Measurements from ENCODE around the gene CHD1L. TPM values are rescaled to one million over a fixed set of nuclear protein-coding genes. Genes with fewer than 3 reads are reported as not detected.

Gene CHD1L
- polyA plus RNA-seq, 2 donors = 11.4 to 11.5 TPM

DNA sequence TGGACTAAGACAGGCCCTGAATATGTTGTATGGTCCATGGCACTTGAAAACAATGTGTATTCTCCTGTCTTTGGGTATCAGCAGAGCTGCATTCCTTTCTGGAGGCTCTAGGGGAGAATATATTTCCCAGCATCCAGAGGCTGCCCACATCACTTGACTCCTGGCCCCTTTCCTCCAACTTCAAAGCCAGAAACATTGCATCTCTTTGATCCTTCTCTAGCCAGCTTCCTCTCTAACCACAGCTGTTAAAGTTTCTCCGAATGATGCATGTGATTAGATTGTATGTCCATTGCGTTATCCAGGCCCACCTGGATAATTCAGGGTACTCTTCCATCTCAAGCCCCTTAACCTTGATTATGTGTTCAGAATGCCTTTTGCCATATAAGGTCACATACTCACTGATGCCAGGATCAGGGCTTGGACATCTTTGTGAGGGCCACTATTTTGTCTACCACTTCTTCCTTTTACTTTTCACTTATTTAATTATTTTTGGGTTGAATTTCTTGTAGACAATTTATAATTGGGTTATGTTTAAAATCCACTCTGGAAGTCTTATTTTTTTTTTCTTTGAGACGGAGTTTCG lies 5.3 kb downstream of the CHD1L start:
- 91 to 94% methylated on average over 4 of the region's 4 CpGs for WGBS, 2 donors
- Histone ChIP-seq H3K27ac (ENCODE audit: low read depth in 2 of 2, low read length in 1 of 2) (no peak overlapping the region), H3K4me3 (ENCODE audit: low read depth in 1 of 2, low read length in 2 of 2) (no peak overlapping the region)

DNA sequence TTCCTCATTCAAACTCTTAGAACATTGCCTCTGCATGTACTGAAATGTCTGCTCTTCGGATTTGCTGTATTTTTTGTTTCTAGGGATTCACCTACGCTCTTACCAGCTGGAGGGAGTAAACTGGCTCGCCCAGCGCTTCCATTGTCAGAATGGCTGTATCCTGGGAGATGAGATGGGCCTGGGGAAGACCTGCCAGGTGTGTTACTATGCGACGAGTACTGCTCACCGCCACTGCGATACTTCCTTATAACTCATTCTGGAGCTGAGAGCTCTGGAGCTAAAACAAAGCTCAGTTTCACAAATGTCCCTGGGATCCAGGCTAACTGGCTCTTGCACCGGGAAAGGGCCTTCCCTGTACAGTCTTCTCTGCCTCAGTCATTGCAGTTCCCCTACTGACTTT lies 10.1 kb downstream of the CHD1L start:
- no peaks in the 10 kb centered on the region for H3K27me3 ChIP-seq (ENCODE audit: control insufficient read depth in 1 of 2, insufficient read depth in 2 of 2, low read length in 2 of 2)
- H3K36me3 ChIP-seq (ENCODE audit: control insufficient read depth in 2 of 2, insufficient read depth in 2 of 2, low read length in 1 of 2) = no peaks in the 10 kb centered on the region
- H3K9me3 ChIP-seq (ENCODE audit: control insufficient read depth in 2 of 2, insufficient read depth in 1 of 2, low read depth in 1 of 2, low read length in 1 of 2) = no peaks in the 10 kb centered on the region
- H3K27ac ChIP-seq (ENCODE audit: low read depth in 2 of 2, low read length in 1 of 2) = no peak overlapping the region
- H3K4me1 ChIP-seq (ENCODE audit: control insufficient read depth in 2 of 2, insufficient read depth in 2 of 2, low read length in 1 of 2) = no peaks in the 10 kb centered on the region
- 80 to 84% methylated on average over 9 of the region's 9 CpGs for WGBS, 2 donors
- H3K4me3 ChIP-seq (ENCODE audit: low read depth in 1 of 2, low read length in 2 of 2) = no peak overlapping the region

More for the DNA sequence above, 5.3 kb downstream of the CHD1L start:
- H3K9me3 ChIP-seq (ENCODE audit: control insufficient read depth in 2 of 2, insufficient read depth in 1 of 2, low read depth in 1 of 2, low read length in 1 of 2) = no peaks in the 10 kb centered on the region
- H3K36me3 ChIP-seq (ENCODE audit: control insufficient read depth in 2 of 2, insufficient read depth in 2 of 2, low read length in 1 of 2) = no peaks in the 10 kb centered on the region
- no peaks in the 10 kb centered on the region for H3K4me1 ChIP-seq (ENCODE audit: control insufficient read depth in 2 of 2, insufficient read depth in 2 of 2, low read length in 1 of 2)
- H3K27me3 ChIP-seq (ENCODE audit: control insufficient read depth in 1 of 2, insufficient read depth in 2 of 2, low read length in 2 of 2) = no peaks in the 10 kb centered on the region

DNA sequence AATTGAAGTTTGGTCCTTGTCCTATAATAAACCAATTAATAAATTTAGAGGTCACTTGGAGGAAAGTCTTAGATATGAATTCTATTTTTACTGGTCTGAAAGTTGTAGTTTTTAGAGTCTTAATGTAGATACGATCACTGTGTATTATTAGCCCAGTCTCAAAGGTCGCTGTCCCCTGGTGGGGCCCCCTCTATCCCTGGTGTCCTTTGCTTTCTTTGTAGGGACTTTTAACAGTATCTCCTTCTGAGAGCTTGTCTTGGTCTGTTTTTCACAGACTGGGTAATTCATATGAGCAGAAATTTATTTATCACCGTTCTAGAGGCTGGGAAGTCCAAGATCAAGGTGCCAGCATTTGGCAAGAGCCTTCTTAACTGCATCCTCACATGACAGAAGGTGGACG lies 18.5 kb downstream of the CHD1L start:
- Histone ChIP-seq H3K27ac (ENCODE audit: low read depth in 2 of 2, low read length in 1 of 2) (no peak overlapping the region), H3K9me3 (ENCODE audit: control insufficient read depth in 2 of 2, insufficient read depth in 1 of 2, low read depth in 1 of 2, low read length in 1 of 2) (no peaks in the 10 kb centered on the region), H3K4me3 (ENCODE audit: low read depth in 1 of 2, low read length in 2 of 2) (no peak overlapping the region), H3K36me3 (ENCODE audit: control insufficient read depth in 2 of 2, insufficient read depth in 2 of 2, low read length in 1 of 2) (peaks cover 2 to 5% of the 10 kb centered on the region in 2 donors), H3K4me1 (ENCODE audit: control insufficient read depth in 2 of 2, insufficient read depth in 2 of 2, low read length in 1 of 2) (no peaks in the 10 kb centered on the region), H3K27me3 (ENCODE audit: control insufficient read depth in 1 of 2, insufficient read depth in 2 of 2, low read length in 2 of 2) (no peaks in the 10 kb centered on the region)
- 96 to 97% methylated on average over 4 of the region's 4 CpGs for WGBS, 2 donors

DNA sequence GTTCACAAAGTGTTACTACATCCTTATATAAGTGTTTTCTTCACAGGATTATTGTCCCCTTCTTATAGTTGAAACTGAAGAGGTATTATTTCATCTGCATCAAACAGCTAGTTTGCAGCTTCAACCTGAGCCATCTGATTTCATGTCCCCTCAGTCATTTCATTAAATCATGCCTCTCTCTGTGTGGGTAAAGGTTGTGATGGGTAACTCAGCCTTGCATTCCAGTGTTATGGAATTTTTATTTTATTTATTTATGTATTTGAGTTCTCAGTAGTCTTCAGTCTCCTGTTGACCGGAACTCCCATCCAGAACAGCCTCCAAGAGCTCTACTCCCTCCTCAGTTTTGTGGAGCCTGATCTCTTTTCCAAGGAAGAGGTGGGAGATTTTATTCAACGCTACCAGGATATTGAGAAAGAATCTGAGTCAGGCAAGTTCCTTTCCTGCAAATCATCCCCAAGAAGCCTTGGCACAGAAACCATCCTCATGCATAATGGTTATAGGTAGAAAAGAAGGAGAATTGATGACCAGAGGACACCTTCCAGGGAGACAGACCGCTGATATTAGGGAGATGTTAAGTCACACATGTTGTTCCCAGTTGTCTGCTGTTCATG lies 21.8 kb downstream of the CHD1L start:
- 88 to 93% methylated on average over 3 of the region's 3 CpGs for WGBS, 2 donors
- peaks cover 6 to 8% of the 10 kb centered on the region in 2 donors for H3K36me3 ChIP-seq (ENCODE audit: control insufficient read depth in 2 of 2, insufficient read depth in 2 of 2, low read length in 1 of 2)
- H3K27me3 ChIP-seq (ENCODE audit: control insufficient read depth in 1 of 2, insufficient read depth in 2 of 2, low read length in 2 of 2) = no peaks in the 10 kb centered on the region
- H3K4me3 ChIP-seq (ENCODE audit: low read depth in 1 of 2, low read length in 2 of 2) = no peak overlapping the region
- no peaks in the 10 kb centered on the region for H3K4me1 ChIP-seq (ENCODE audit: control insufficient read depth in 2 of 2, insufficient read depth in 2 of 2, low read length in 1 of 2)
- no peaks in the 10 kb centered on the region for H3K9me3 ChIP-seq (ENCODE audit: control insufficient read depth in 2 of 2, insufficient read depth in 1 of 2, low read depth in 1 of 2, low read length in 1 of 2)
- H3K27ac ChIP-seq (ENCODE audit: low read depth in 2 of 2, low read length in 1 of 2) = no peak overlapping the region

DNA sequence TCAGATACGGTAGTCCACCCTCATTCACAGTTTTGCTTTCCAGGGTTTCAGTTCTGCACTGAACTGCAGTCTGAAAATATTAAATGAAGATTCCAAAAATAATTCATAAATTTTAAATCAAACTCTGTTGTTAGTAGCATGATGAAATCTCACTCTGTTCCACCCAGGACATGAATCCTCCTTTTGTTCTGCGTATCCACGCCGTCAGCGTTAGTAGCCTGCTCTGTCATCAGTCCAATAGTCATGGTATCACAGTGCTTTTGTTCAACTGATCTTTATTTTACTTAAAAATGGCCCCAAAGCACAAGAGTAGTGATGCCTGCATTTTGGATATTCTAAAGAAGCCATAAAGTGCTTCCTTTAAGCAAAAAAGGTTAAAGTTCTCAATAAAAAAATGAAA lies 23.9 kb downstream of the CHD1L start:
- 94 to 98% methylated on average over 5 of the region's 5 CpGs for WGBS, 2 donors
- H3K9me3 ChIP-seq (ENCODE audit: control insufficient read depth in 2 of 2, insufficient read depth in 1 of 2, low read depth in 1 of 2, low read length in 1 of 2) = no peaks in the 10 kb centered on the region
- H3K27me3 ChIP-seq (ENCODE audit: control insufficient read depth in 1 of 2, insufficient read depth in 2 of 2, low read length in 2 of 2) = no peaks in the 10 kb centered on the region
- H3K4me1 ChIP-seq (ENCODE audit: control insufficient read depth in 2 of 2, insufficient read depth in 2 of 2, low read length in 1 of 2) = no peaks in the 10 kb centered on the region
- H3K36me3 ChIP-seq (ENCODE audit: control insufficient read depth in 2 of 2, insufficient read depth in 2 of 2, low read length in 1 of 2) = peaks cover 4 to 8% of the 10 kb centered on the region in 2 donors
- H3K27ac ChIP-seq (ENCODE audit: low read depth in 2 of 2, low read length in 1 of 2) = no peak overlapping the region
- no peak overlapping the region for H3K4me3 ChIP-seq (ENCODE audit: low read depth in 1 of 2, low read length in 2 of 2)

DNA sequence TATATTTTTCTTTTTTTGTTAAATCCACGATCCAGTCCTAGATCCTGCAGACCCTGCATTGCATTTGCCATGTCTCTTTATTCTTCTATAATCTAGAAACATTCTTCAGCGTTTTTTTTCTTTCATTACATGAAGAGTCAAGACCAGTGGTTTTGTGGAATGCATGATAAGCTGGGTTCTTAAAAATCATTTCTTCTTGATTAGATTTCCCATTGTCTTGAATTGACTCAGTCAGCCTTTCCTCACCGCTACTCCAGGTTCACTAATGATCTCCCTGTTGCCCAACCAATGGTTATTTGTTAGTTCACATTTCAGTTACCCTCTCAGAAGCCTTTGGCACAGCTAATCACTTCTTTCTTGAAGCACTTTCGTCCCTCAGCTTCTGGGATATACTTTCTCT lies 25.2 kb downstream of the CHD1L start:
- WGBS, 2 donors = 88 to 93% methylated on average over 4 of the region's 4 CpGs
- peaks cover 4 to 8% of the 10 kb centered on the region in 2 donors for H3K36me3 ChIP-seq (ENCODE audit: control insufficient read depth in 2 of 2, insufficient read depth in 2 of 2, low read length in 1 of 2)
- H3K9me3 ChIP-seq (ENCODE audit: control insufficient read depth in 2 of 2, insufficient read depth in 1 of 2, low read depth in 1 of 2, low read length in 1 of 2) = no peaks in the 10 kb centered on the region
- H3K27ac ChIP-seq (ENCODE audit: low read depth in 2 of 2, low read length in 1 of 2) = no peak overlapping the region
- no peaks in the 10 kb centered on the region for H3K4me1 ChIP-seq (ENCODE audit: control insufficient read depth in 2 of 2, insufficient read depth in 2 of 2, low read length in 1 of 2)
- no peaks in the 10 kb centered on the region for H3K27me3 ChIP-seq (ENCODE audit: control insufficient read depth in 1 of 2, insufficient read depth in 2 of 2, low read length in 2 of 2)
- no peak overlapping the region for H3K4me3 ChIP-seq (ENCODE audit: low read depth in 1 of 2, low read length in 2 of 2)

DNA sequence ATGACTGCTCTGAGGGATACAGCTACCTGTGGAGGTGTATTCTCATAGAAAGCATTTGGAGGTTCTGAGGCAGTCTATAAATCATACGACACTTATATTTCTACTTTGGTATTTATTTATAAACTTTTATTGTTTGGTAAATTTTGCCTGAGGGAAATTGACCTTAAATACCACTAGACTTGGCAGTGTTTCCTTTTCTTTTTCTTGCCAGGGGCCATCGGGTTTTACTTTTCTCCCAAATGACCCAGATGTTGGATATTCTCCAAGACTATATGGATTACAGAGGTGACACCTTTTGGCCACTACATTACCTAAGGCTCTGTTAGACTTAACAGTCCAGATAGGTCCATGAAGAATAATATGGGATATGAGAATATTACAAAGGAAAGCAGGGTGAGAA lies 28.2 kb downstream of the CHD1L start:
- WGBS, 2 donors = 44 to 51% methylated on average over 2 of the region's 2 CpGs
- Histone ChIP-seq H3K27me3 (ENCODE audit: control insufficient read depth in 1 of 2, insufficient read depth in 2 of 2, low read length in 2 of 2) (no peaks in the 10 kb centered on the region), H3K4me1 (ENCODE audit: control insufficient read depth in 2 of 2, insufficient read depth in 2 of 2, low read length in 1 of 2) (no peaks in the 10 kb centered on the region), H3K27ac (ENCODE audit: low read depth in 2 of 2, low read length in 1 of 2) (no peak overlapping the region), H3K9me3 (ENCODE audit: control insufficient read depth in 2 of 2, insufficient read depth in 1 of 2, low read depth in 1 of 2, low read length in 1 of 2) (no peaks in the 10 kb centered on the region), H3K4me3 (ENCODE audit: low read depth in 1 of 2, low read length in 2 of 2) (no peak overlapping the region), H3K36me3 (ENCODE audit: control insufficient read depth in 2 of 2, insufficient read depth in 2 of 2, low read length in 1 of 2) (peaks cover 4 to 5% of the 10 kb centered on the region in 2 donors)

DNA sequence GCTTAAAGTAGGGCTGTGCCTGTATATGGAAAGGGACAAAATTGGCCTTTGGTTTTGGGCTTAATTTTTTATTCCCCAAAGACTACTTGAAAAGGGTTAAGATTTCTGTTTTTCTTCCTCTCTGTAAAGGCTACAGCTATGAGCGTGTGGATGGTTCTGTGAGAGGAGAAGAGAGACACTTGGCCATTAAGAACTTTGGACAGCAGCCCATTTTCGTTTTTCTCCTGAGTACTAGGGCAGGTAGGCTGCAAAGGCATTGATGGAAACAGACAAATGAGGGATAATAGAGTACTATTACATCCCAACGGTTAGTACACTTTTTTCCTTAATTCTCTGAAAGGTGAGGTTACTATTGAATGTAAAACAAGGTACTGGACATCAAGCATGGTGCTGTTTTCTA lies 29.6 kb downstream of the CHD1L start:
- WGBS, 2 donors = 51 to 55% methylated on average over 3 of the region's 3 CpGs
- H3K4me3 ChIP-seq (ENCODE audit: low read depth in 1 of 2, low read length in 2 of 2) = no peak overlapping the region
- H3K9me3 ChIP-seq (ENCODE audit: control insufficient read depth in 2 of 2, insufficient read depth in 1 of 2, low read depth in 1 of 2, low read length in 1 of 2) = no peaks in the 10 kb centered on the region
- H3K4me1 ChIP-seq (ENCODE audit: control insufficient read depth in 2 of 2, insufficient read depth in 2 of 2, low read length in 1 of 2) = no peaks in the 10 kb centered on the region
- no peak overlapping the region for H3K27ac ChIP-seq (ENCODE audit: low read depth in 2 of 2, low read length in 1 of 2)
- no peaks in the 10 kb centered on the region for H3K27me3 ChIP-seq (ENCODE audit: control insufficient read depth in 1 of 2, insufficient read depth in 2 of 2, low read length in 2 of 2)
- H3K36me3 ChIP-seq (ENCODE audit: control insufficient read depth in 2 of 2, insufficient read depth in 2 of 2, low read length in 1 of 2) = peaks cover 4 to 5% of the 10 kb centered on the region in 2 donors

DNA sequence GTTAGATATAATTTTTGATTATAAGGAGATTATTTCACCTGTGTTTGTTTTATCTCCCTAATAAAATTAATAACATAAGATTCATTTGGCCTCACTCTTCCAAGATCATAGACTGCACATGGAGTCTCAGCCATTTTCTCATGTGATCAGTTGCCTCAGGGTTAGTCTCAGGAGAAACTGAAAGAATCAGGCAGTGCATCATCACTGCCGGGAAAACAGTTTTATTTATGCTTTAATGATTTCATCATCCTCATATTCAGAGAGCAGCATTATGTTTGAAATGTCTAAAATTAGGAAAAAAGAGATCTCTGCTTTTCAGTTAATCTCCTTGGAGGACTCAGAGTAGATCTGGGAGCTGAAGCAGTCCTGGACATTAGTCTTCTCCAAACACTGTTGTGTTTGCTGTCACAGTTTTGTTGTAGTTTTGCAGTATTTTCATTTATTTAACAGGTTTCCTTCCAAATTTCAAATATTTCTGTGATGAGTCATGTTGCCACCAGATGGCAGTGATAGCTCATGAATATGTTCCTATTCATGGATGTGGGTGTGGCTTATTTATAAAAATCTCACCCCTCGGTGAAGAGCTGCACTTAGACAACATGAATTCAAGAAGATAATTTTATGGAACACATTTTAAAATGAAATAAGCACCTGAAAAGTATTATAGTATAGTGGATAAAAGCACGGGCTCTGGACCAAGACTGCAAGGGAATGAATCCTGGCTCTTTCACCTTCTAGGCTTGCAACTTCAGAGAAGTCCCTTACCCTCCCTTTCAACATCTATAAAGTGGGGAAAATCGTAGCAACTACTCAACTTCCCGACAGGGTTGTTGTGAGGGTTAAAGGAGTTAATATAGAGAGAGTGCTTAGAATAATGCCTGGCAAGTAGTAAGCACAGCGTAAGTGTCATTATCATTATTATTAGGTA lies 31.2 kb downstream of the CHD1L start:
- Histone ChIP-seq H3K36me3 (ENCODE audit: control insufficient read depth in 2 of 2, insufficient read depth in 2 of 2, low read length in 1 of 2) (peaks cover 1 to 3% of the 10 kb centered on the region in 2 donors), H3K9me3 (ENCODE audit: control insufficient read depth in 2 of 2, insufficient read depth in 1 of 2, low read depth in 1 of 2, low read length in 1 of 2) (no peaks in the 10 kb centered on the region), H3K4me3 (ENCODE audit: low read depth in 1 of 2, low read length in 2 of 2) (no peak overlapping the region), H3K27ac (ENCODE audit: low read depth in 2 of 2, low read length in 1 of 2) (no peak overlapping the region), H3K27me3 (ENCODE audit: control insufficient read depth in 1 of 2, insufficient read depth in 2 of 2, low read length in 2 of 2) (no peaks in the 10 kb centered on the region), H3K4me1 (ENCODE audit: control insufficient read depth in 2 of 2, insufficient read depth in 2 of 2, low read length in 1 of 2) (no peaks in the 10 kb centered on the region)
- 45 to 51% methylated on average over 6 of the region's 6 CpGs for WGBS, 2 donors

All from esophagus (tissue), 2 donors.